Measurements from ENCODE around the gene ETV2. TPM values are rescaled to one million over a fixed set of nuclear protein-coding genes. Genes with fewer than 3 reads are reported as not detected.

Gene ETV2
- total and polyA plus RNA-seq, 2 of the 4 experiments (the other 2 are of a cell fraction) = 1.2 TPM; not detected in 1

- intact Hi-C loops (cut with micrococcal nuclease) (no loop called here), dilution Hi-C loops (cut with HindIII; ENCODE audit: low sequenced_read_pairs, unreplicated experiment) (no loop called here), in situ Hi-C loops (cut with MboI; ENCODE audit: low sequenced_read_pairs) (no loop called here)
- Histone ChIP-seq H3K79me1 (ENCODE audit: low read depth in 1 of 2, low read length in 2 of 2) (peaks cover 0 to 5% of the 10 kb centered on the region in 2 experiments; a peak in 1 of 4 replicates), H2BK120ac (ENCODE audit: low read depth, low read length) (no peak overlapping the region; the same call in 1 of the 2 replicates), H3K4me1 (ENCODE audit: control insufficient read depth, insufficient read depth, low read length) (peaks cover 9% of the 10 kb centered on the region), H4K91ac (ENCODE audit: insufficient read depth, low read depth, low read length) (no peak overlapping the region), H3K18ac (ENCODE audit: low read depth, low read length) (no peak overlapping the region), H4K5ac (ENCODE audit: low read depth, low read length) (peak overlapping the region; percentile 1; the same call in 1 of the 2 replicates), H3K9me1 (ENCODE audit: insufficient read depth, low read length) (peaks cover 23% of the 10 kb centered on the region), H3K36me3 (ENCODE audit: control insufficient read depth, insufficient read depth, low read length) (peaks cover 8% of the 10 kb centered on the region), H3K4me2 (ENCODE audit: low read depth, low read length) (no peak overlapping the region), H4K20me1 (ENCODE audit: insufficient read depth, low read length) (peaks cover 5% of the 10 kb centered on the region), H2AK9ac (replicated peaks; ENCODE audit: low read depth, low read length, poor library complexity) (peak overlapping the region; percentile 90), H4K8ac (ENCODE audit: low read depth in 2 of 2, low read length in 2 of 2) (peak overlapping the region; percentile 23 to 47; a peak in 2 of 4 replicates), H2AFZ (replicated peaks; ENCODE audit: low read length, poor library complexity) (peak overlapping the region; percentile 16), H2BK15ac (ENCODE audit: low read depth, low read length) (no peak overlapping the region), H3K23ac (ENCODE audit: low read depth, low read length) (no peak overlapping the region), H3K14ac (replicated peaks; ENCODE audit: low read depth, low read length) (no peak overlapping the region), H3K56ac (ENCODE audit: extremely low read depth, insufficient read depth, low read length) (no peak overlapping the region), H3K4ac (ENCODE audit: low read depth, low read length) (peak overlapping the region; percentile 16; the same call in 1 of the 2 replicates), H3K9ac (ENCODE audit: low read depth, low read length) (no peak overlapping the region), H2BK5ac (ENCODE audit: low read depth, low read length, poor library complexity, severe bottlenecking) (no peak overlapping the region), H3K4me3 (ENCODE audit: insufficient read depth, low read depth, low read length) (no peak overlapping the region), H2AK5ac (ENCODE audit: low read depth, low read length) (peak overlapping the region; percentile 69), H3K9me3 (ENCODE audit: control insufficient read depth, insufficient read depth, low read length) (no peaks in the 10 kb centered on the region), H2BK20ac (ENCODE audit: low read depth, low read length) (peak overlapping the region; percentile 25; the same call in 1 of the 2 replicates), H3K27ac (ENCODE audit: insufficient read depth, low read length) (no peak overlapping the region), H3K27me3 (ENCODE audit: control insufficient read depth, insufficient read depth, low read length) (no peaks in the 10 kb centered on the region)
- WGBS, 2 experiments (ENCODE audit: extremely low coverage in 2 of 2, insufficient read length in 1 of 2) = 100% methylated on average over 4 of the region's 10 CpGs; no CpG with 5 or more reads in 1 of the 2 experiments
- ATAC-seq (ENCODE audit: low read depth) (no peak), DNase-seq (no peak)
- CTCF ChIA-PET = no interaction called here
- no peak for TF ChIP-seq MAZ (IDR thresholded peaks at IDR 0.05; ENCODE audit: borderline replicate concordance, low read depth, low read length)
- no peak for TF ChIP-seq RCOR1 (IDR thresholded peaks at IDR 0.05; ENCODE audit: insufficient replicate concordance, low read length)
- no peak for TF ChIP-seq ELK1 (IDR thresholded peaks at IDR 0.05; ENCODE audit: borderline replicate concordance, low read depth, low read length)
- TF ChIP-seq CTCF (conservative IDR thresholded peaks at IDR 0.05; ENCODE audit: low read depth, low read length) = no peak
- TF ChIP-seq MXI1 (IDR thresholded peaks at IDR 0.05; ENCODE audit: borderline replicate concordance, low read depth, low read length) = no peak
- no TSS peak for BruUV-seq (replicated peaks)
- POLR2A ChIA-PET (ENCODE audit: unreplicated experiment) = no interaction called here
Measured at GRCh38 chr19:35642312-35642711, 767 bp downstream of the ETV2 start.
